ENCODE data around the gene PRKRA. TPM values are rescaled to one million over a fixed set of nuclear protein-coding genes. Genes with fewer than 3 reads are reported as not detected.

PRKRA gene
- total and polyA plus RNA-seq, 2 experiments from 2014 or later, result 44.0 to 67.1 TPM

- TF ChIP-seq ZNF462 (CRISPR knock-in tag; IDR thresholded peaks at IDR 0.05) (no peak), JUNB (IDR thresholded peaks at IDR 0.05; ENCODE audit: unreplicated experiment) (no peak), CREB1 (CRISPR knock-in tag; IDR thresholded peaks at IDR 0.05; ENCODE audit: low read depth) (no peak), ZNF114 (CRISPR knock-in tag; IDR thresholded peaks at IDR 0.05) (no peak), EZH2 (IDR thresholded peaks at IDR 0.05; ENCODE audit: low read depth, unreplicated experiment) (no peak), CTCF (conservative IDR thresholded peaks at IDR 0.05; ENCODE audit: low read depth in 2 of 2) (no peak)
These were observed 47.2 kb downstream of the PRKRA start (continued) for GRCh38 chr2:178403671-178404306.

GRCh38 chr2:178401994-178402437 lies 49.0 kb downstream of the PRKRA start:
- no peak for ATAC-seq
- H4K20me1 ChIP-seq (replicated peaks; ENCODE audit: insufficient read depth), result no peaks in the 10 kb centered on the region
- Mint-ChIP-seq H3K36me3 (ENCODE audit: low read depth) (no peaks in the 10 kb centered on the region), H3K27ac (no peak overlapping the region), H3K4me3 (no peak overlapping the region), H3K27me3 (ENCODE audit: insufficient read depth, low read depth, poor library complexity) (no peaks in the 10 kb centered on the region), H3K9me3 (no peaks in the 10 kb centered on the region), H3K4me1 (peaks cover 4% of the 10 kb centered on the region)
- H3K27me3 ChIP-seq (ENCODE audit: insufficient read depth), result no peaks in the 10 kb centered on the region
- no peak overlapping the region for H3K27ac ChIP-seq (ENCODE audit: low read depth)
- H3K4me3 ChIP-seq, result no peak overlapping the region
- no peaks in the 10 kb centered on the region for H3K4me1 ChIP-seq (ENCODE audit: insufficient read depth)
- no peak for DNase-seq (ENCODE audit: low spot score)
- H3F3A ChIP-seq (replicated peaks; ENCODE audit: low read depth), result no peaks in the 10 kb centered on the region
- no peak overlapping the region for H3K4me2 ChIP-seq
- H3K36me3 ChIP-seq (ENCODE audit: insufficient read depth), result no peaks in the 10 kb centered on the region
- H3K9me2 ChIP-seq (ENCODE audit: insufficient read depth), result no peaks in the 10 kb centered on the region
- H2AFZ ChIP-seq, result no peak overlapping the region
- H3K79me2 ChIP-seq (replicated peaks; ENCODE audit: insufficient read depth), result no peaks in the 10 kb centered on the region
- TF ChIP-seq ZNF114 (CRISPR knock-in tag; IDR thresholded peaks at IDR 0.05), result no peak
- TF ChIP-seq ZNF462 (CRISPR knock-in tag; IDR thresholded peaks at IDR 0.05), result no peak

All from GM23338 (cell line).